HG02970 (cell line): ENCODE results near the gene PPP2R2C.

Source experiments
- ATAC-seq: cut with Tn5 transposase; IDR thresholded peaks from one replicate; pipeline ENCODE4 v1.9.1; 2021; ENCODE audit warnings: mild to moderate bottlenecking, moderate library complexity, moderate number of reproducible peaks; ENCODE audit not compliant: unreplicated experiment, low FRiP score

Gene PPP2R2C

DNA sequence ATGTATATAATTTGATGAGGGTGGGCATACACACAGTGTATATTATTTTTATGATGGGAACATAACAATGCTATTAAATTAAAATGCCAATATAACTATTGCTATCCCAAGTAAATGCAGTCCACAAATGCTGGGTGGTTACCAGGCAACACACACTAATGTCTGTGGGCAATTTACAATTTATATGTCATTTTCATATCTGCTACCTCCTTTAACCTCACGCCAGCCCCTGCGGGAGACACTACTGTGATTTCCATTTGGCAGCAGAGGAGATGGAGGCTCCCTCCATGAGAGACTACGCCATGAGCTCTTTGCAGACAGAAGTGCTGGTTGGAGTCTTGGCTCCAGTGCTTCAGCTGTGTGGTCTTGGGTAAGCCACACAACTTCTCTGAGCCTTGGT, 87.9 kb downstream of the PPP2R2C start:
- no peak for ATAC-seq

DNA sequence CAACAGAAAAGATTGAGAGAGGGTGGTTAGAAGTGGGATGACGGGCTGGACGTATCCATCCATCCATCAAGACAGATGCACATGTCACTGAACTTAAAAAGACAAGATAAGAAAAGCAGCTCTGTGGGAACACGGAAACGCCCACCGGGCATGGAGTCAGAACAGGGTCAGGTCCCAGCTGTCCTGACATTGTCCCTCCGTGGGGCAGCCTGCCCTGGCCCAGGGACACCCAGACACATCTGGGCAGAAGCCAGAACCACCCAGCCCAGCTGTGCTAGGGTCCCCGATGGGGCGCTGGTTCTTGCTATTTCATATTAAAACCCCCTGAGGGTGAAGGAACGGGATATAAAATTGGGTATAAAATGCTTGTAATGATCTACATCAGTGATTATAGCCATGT, 88.5 kb downstream of the PPP2R2C start:
- no peak for ATAC-seq

DNA sequence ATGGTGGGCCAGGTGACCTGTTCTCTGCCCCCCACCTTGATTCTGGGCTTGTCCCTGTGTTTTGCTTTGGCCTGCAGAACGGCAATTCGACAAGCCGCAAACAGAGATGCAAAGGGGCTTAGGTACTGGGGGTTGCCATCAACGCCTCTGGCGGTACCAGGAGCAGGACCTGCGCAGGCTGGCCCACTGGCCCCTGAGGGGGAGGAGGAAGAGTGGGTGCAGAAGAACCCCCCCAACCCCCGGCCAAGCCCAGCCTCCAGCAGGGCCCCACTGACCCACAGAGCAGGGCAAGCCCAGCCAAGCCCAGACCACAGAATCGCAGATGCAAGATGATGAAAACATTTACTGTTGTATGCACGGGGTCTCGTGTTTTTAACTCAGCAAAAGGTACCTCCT, 89.4 kb downstream of the PPP2R2C start:
- no peak for ATAC-seq

DNA sequence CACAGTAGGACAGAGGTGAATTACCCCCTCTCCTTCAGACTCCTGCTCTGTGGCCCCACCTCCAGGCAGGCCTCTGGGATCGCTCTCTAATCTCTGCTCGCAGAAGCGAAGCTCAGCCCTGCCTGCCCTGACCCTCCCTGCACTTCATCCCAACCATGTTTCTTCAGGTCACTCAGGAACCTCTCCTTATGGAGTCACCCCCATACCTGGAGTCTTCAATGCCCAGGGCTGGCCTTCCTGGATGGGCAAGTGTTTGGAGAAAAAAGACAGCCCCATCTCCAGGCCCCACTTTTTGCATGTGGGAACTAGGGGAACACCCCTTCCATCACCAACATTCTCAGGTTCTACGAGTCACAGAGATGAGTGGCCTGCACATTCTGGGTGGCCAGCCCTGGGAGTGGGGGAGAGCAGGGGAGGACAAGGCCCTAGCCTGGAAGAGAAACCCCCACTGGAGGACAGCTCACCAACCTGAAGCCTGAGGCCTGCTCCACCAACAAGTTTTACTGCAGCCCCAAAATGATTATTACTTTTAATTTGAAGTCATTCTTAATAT, 90.8 kb downstream of the PPP2R2C start:
- no peak for ATAC-seq

DNA sequence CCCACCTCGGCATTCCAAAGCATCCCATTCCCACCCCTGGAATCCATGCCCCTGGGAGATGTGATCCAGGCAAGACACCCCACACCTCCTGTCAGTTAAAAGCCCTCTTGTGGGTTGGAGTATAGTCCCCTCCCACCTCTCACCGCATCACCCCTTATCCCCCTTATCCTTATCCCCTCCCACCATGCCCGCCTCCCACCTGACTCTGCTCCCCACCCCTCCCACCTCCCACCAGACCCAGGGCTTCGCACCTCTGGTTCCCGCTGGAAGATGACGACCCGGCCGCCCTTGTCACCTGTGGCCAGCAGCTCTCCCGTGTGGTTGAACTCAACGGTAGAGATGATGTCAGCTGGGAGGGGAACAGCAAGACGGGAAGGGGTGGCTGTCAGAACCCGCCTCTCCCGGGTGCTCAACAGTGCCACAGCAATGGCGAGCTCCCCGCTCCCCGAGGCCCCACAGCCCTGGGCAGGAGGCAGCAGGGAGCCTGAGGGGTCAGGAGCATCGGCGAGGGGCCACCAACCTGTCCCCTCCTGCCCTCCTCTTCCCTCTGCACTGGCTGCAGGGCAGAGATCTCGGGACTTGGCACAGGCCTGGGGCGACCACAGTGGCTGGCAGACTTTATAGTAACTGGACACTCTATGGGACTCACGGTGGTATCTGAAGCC, 91.5 kb downstream of the PPP2R2C start:
- no peak for ATAC-seq

DNA sequence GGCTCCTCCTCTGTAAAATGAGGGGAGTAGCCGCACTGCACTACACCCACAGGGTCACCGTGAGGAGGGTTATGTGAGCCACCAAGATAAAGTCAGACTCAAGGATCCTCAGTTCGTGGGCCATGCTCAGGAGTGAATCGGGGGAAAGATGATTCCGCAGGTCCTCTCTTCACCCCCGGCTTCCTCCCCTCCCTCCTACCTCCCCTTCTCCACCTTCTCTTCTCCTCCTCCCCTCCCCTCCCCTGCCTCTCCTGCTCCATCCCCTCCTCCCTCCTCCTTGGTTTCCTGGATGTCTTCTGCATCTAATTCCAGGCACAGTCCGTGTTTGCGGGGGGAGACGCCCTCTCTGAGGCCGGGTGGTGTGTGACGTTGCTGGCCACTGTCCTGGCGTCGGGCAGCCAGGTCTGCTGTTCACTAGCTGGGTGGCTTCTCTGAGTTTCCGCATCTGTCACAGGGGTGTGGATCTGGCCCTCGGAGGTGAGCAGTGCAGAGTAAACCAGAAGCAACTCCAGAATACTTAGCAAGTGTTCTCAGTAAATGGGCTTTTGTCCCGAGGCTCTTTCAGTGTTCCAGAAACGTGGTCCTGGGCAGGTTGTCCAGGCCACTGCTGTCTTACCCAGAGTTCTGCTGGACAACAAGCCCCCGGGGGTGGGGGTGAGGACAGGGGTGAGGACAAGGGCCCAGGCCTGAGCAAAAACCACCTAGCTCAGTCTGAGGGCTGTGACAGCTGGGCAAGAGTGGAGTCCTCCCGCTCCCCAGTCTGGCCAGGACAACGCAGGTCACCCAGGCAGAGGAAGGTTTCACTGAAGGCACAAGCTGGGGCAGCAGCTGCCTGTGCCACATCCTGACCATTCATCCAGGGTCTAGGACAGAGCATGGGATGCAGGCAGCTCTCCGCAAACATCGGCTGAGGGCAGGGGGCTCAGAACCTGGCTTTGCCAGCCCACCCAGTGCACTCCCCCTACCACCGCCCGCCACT, 92.4 kb downstream of the PPP2R2C start:
- ATAC-seq: no peak

DNA sequence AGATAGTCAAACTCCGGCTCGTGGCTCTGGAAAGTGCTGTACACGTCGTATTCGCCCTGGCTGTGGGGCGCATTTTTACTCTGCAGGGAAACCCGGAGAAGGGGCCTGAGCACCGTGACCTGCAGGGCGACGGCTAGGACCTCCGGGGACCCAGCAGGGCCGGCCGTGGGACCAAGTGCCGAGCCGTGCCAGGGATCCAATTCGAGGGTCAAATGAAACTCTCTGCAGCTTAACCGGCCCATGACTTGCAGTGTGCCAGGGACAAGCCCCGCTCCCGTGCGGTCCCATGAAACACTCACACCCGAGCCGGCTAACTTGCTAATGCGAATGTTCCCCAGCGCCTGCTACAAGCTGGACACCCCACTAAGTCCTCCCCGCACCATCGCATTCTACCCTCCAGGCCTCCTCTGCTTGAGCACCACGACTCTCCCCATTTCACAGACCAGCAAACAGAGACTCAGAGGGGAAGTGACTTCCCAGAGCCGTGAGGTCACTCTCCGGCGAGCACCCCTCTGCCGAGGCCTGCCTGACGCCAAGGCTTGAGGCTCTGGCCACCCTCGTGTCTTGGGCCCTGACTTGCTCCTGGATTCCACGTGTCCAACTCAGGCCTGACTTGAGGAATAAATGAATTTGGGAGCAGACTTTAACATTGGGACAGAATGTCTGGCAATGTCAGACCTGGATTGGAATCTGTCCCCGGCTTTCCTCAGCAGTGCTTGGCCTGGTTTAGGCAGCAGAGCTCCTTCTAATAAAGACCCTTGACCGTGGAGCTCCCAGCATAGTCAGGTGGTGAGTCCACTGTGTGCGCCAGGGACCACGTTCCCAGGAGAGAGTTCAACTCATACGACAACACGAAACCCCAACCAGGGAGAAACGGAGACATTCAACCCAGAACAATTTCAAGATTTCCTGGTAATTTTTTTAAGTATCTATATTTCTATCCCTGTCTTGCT, 93.6 kb downstream of the PPP2R2C start:
- ATAC-seq: no peak

DNA sequence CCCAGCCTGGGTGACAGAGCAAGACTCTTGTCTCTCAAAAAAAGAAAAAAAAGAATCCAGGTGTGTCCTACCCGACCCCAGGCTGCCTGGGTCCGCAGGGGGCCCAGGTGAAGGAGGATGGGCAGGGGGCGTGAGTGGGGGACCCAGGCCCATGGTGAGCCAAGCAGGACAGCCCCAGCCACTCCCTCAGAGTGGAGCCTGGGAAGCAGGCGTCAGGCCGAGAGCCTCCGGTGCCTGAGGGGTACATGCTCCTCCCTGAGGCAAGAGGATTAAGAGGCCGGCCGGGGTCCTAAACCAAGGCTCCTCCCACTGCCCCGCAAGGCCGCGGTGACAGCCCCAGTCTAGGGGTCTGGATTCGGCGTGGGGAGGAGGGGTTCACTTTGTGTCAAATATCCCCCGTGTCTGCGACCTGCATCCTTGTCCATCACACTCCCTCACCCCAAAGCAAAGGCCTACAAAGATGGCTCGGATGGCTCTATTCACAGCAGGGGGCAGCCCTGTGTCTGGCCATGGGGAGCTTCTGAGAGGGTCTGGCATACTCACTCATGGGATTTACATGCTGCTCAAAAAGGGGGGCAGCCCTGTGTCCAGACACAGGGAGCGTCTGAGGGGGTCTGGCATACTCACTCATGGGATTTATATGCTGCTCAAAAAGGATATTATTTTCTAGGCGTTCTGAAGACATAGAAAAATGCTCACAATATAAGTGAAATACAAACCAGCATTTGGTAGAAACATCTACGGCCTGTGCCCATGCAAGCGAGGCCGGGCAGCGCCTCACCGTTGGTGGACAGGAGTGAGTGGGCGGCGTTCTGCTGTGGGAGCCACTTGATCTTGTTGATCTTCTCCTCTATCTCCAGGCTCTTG, 94.6 kb downstream of the PPP2R2C start:
- ATAC-seq: no peak

DNA sequence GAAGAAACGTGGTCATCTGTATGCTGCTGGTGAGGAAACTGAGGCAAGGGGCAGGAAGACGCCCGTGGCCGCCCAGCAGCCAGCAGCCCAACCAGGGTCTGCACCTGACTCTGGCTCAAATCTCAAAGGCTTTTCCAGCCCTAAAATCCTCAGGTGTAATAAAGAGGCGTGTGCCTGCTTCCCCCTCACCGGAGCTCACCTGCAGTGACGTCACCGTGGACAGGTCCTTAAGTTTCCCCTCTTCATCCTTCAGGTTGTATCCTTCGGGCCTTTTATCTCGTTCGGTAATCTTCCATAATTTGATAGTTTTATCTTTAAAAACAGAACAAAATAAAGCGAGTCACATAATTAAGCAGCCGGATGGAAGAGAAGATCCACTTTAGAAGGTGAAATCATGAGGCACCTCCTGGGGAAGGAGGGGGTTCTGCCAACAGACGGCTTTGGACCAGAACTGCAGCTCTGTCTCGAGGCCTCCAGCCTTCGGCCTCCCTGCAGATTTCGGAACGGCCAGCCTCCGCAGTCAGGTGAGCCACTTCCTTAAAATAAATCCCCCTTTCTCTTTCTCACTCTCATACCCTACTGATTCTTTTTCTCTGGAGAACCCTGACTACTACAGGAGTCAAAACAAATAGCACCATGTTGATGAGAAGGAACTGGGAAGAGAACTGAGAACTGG, 96.7 kb downstream of the PPP2R2C start:
- ATAC-seq: no peak

DNA sequence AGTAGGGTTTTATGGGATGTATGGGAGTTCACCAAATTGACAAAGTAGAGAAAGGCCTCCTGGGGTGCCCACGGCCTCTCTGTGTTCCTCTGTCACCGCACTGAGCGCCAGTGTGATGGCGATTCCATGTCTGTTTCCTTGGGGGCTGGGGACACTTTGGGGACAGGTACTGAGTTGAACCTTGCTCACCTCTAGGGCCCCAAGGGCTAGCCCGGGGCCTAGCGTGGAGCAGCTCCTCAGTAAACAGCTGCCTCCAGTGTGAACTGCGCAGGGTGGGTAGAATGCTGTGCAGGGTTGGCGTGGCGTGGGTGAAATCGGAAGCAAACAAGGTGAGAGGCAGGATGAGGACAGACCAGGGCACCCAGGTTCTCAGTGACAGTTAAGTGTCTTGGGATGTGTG, 97.8 kb downstream of the PPP2R2C start:
- no peak for ATAC-seq

DNA sequence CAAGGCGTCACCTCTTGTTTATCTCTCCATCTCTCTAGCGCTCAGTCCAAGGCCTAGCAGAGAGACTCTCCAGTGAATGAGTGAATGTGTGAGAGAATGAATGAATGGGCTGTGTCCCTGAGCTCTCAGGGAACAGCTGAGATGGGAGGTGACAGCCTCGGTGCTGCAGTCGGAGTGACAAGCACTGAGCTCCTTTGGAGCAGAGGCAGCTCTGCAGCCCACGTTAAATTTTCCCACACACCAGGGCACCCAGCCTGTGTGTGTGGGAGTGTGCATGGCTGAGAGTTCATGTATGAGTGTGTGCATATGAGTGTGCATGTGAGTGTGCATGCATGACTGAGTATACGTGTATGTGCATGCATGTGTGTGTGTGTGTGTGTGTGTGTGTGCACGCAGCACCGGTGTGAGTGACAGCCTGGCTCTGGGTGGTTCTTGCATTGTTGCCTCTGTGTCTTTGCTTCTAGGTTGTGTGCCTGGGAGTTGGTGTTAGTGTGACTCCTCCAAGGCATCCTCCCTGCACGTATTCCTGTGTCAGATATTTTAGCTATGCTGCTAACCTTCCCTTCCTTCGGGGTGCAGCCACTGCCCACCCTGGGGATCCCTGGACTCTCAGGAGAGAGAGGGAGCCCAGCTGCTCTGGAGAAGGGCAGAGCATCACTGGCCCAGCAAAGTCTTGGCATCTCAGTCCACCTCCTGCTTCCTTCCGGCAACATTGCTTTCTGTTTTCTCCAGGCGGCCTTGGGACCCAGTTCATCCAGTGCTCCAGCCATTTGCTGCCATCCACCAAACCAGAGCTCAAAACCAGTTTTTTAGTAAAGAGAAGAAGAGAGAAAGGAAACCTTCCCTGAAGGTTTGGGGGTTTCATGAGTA, 98.6 kb downstream of the PPP2R2C start:
- no peak for ATAC-seq

DNA sequence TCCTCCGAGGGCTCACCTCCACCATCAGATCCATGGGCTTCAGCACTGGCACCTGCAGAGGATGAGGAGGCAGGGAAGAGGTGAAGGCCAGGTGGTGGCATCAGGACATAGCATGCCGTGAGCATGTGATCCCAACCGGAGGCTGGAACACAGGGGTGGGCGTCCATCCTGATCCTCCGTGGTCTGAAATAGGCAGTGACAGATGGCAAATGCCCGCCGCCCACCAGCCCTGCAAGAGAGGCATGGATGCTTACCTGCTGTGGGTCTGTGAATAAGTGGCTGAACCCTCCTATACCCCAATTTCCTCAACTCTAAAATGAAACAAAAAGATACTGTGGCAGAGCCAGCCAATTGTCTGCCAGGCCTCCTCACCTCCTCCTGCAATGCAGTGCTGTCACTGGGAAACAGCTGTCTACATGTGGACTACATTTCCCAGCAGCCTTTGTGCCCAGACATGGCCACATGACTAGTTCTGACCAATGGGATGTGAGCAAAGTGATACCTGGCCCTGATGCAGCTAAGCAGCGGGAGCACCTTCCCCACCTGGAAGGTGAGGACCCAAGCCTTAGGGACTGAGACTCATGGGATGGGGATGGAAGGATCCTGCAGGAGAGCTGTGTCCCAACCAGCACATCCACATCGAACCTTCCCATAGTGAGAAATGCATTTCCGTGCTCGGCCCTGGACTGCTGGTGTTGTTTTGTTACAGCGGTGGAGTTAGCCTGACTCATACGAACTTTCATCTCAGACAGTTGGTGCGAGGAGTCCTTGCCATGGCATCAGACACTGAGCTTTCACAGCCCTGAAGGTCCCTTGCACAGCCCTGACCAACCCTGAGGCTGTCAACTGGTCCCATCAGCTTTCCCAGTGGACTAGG, 99.5 kb downstream of the PPP2R2C start:
- ATAC-seq: no peak

DNA sequence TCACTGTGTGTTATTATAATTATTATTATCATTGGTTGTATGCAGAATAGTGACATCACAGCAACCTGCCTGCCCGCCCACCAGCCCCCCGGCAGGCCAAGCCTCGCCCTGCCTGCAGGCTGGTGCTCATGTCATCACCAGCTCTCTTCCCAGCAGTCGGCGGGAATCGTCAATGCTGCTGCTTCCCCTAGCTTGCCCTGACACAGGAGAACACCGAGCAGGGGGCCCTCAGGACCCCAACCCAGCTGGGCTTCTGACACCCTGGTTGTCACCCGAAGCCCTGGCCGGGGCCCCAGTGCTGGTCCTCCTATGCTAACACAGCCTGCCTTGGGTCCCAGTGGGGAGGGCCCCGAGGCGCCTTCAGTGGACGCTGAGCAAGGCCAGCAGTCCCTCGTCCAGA, 100.6 kb downstream of the PPP2R2C start:
- ATAC-seq: no peak

DNA sequence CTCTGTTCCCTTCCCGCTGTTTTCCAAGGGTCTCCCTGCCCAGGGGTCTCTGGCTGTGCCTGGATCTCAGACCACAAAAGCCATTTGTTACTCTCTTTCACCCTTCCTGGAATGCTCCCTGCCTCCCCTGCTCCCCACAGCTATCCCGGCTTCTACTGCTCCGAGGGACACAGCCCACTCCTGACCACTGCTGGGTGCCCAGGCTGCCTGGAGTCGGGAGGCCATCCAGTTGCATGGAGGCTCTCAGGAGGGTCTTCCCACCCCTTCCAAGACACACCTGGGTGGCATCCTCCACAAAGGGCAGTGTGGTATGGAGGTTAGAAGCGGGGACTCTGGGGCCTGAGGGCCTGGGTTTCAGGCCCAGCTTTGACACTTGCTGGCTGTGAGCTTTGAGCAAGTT, 101.1 kb downstream of the PPP2R2C start:
- ATAC-seq: no peak

DNA sequence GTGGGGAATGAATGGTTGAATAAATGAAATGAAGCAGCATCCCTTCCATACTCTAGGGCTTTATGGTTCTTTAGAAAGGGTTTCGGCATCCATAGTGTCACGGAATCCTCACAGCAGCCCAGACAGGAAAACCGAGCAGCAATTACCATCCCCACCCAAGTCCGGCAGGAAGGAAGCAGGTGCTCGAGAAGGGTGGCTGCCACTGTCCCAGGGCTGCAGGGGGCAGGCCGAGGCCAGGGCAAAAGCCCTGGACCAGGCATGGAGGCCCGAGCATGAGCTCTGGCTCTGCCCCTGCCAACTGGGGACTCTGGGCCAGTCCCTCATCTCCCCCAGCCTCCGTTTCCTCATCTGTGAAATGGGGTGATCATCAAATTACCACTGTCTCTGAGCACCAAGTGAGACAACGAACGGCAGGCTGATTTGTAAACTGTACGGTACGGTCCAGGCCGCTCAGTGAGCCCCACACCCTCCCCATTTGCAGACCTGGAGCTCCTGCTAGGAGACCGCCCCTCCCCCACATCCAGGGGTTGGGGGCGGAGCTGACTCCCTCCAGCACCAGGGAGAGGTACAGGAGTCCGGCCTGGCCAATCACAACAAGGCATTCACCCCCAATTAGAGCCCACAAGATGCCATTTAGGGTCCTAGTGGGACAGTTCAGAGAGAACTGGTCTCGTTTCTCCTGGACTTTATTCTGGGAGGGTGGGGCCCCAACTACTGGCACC, 102.3 kb downstream of the PPP2R2C start:
- no peak for ATAC-seq

DNA sequence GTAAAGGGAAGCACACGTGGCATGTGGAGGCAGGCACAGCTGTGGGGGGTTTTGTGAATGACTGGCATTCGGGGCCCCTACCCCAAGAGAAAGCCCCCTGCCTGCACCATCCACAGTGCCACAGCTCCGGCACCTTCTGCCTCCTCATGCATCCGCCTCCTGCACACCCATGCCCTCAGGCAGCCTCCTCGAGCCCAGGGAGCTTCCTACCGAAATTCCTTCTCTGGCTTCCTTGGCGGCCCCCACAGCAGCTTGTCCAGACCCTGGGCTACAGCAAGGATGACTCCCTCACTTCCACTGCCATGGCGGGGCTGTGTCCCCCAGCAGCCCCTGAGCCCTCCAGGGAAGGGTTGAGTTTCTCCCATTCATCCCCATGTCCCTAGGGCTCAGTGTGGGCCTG, 102.9 kb downstream of the PPP2R2C start:
- no peak for ATAC-seq
